ENCODE results near the gene NSMF.
"Not testable (repeated sequence)": the region's sequence is repeated elsewhere in the genome, so short reads cannot be mapped to it uniquely, and the experiment has no call there.

Gene NSMF

DNA sequence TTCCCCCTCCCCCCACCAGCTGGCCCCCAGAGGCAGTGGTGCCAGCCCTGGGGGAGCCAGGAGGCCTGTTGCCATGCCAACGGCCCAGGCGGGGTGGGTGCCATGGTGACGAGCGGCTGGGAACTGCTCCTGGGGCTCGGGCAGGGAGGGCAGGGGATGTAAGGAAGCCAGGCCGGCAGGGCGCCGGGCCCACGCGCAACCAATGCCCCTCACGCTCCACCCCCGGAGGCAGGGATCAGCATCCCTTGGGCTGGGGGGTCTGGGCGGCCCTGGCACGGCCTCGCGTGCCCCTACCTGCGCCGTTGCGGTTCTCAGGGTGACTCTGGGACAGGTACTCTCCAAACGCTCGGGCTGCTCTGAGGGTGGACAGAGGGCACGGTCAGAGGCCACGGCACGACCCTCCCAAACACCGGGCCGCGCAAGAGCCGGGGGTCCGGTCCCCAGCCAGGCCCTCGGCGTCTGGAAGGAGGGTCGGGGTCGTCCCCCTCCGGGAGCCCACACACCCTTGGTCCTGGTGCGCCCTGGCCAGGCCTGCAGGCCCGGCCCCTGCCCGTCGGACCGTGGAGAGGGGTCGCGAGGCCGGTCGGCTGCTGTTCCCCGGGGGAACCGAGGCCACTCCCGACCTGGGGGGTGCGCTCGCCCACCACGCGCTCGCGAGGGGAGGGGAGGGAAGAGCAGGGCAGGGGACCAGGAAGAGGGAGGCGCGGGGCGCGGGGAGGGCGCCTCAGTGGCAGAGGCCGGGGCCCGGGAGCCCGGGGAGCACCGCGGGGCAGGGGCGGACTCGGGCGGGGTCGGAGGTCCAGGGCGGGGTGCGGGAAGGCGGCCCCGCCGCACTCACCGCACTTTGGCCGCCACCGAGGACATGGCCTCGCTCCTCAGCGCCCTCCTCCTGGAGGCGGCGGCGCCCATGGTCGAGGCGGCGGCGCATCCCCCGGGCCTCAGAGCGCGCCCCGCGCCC, 661 bp downstream of the NSMF start:
- DNase-seq (ENCODE audit: low spot score) = no peak

GRCh38 chr9:137457406-137458193, 1.5 kb downstream of the NSMF start:
- DNase-seq (ENCODE audit: low spot score) = no peak

DNA sequence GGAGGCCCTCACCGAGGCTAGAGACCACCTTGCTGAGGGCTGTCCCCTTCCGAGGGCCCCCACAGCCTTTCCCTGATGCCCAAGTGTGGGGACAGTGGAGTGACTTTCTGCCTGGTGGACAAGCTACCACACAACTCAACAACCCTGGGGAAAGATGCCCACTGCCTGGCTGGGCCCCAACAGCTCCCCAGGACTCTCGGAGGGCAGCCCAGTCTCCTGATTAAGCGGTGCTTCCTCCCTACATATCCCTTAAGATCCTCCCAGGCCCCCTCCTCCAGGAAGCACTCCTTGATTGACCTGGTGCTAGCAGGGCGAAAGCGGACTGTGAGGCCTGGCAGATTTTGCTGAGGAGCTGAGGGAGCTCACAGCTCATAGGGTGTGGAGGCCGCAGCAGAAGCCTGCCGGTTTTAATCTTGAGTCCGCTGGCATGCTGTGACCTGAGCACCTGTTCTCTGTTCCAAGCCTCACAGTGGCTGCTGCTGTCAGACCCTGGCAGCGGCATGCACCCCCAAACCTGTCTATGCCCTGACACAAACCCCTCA, 2.2 kb downstream of the NSMF start:
- DNase-seq (ENCODE audit: low spot score) = no peak

- DNase-seq (ENCODE audit: low spot score) = no peak
Measured at GRCh38 chr9:137456061-137456863, 2.9 kb downstream of the NSMF start.

- DNase-seq (ENCODE audit: low spot score) = no peak
Measured at GRCh38 chr9:137455359-137455991, 3.7 kb downstream of the NSMF start.

- DNase-seq (ENCODE audit: low spot score) = no peak
Measured at GRCh38 chr9:137454597-137455358, 4.4 kb downstream of the NSMF start.

- no peak for DNase-seq (ENCODE audit: low spot score)
Measured at GRCh38 chr9:137454145-137454596, 5.0 kb downstream of the NSMF start.

DNA sequence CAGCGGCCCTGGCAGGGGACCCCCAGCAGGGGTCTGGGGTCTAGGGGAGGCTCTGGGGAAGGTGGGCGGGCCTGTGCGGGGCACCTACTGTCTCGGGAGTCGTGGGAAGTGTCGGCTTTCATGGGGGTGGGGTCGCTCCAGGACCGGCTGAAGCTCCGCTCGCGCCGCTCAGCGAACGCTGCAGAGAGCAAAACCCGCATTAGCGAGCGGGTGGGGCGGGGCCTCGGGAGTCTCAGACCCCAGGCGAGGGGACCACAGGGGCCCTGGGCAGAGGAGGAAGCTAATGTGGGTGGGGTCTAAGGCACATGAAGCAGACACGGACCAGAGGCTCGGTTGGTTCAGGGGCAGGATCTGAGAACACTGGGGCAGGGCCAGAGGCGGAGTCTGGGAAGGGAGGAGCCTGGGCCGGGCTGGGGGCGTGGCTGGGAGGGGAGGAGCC, 5.5 kb downstream of the NSMF start:
- peak; percentile 36 for DNase-seq (ENCODE audit: low spot score)

GRCh38 chr9:137452761-137453642, 6.1 kb downstream of the NSMF start:
- DNase-seq (ENCODE audit: low spot score) = no peak

GRCh38 chr9:137452006-137452760, 7.0 kb downstream of the NSMF start:
- DNase-seq (ENCODE audit: low spot score) = no peak

GRCh38 chr9:137451264-137452005, 7.7 kb downstream of the NSMF start:
- not testable (repeated sequence) for DNase-seq (ENCODE audit: low spot score)

- DNase-seq (ENCODE audit: low spot score) = peak; percentile 49
Measured at GRCh38 chr9:137450539-137451222, 8.5 kb downstream of the NSMF start.

DNA sequence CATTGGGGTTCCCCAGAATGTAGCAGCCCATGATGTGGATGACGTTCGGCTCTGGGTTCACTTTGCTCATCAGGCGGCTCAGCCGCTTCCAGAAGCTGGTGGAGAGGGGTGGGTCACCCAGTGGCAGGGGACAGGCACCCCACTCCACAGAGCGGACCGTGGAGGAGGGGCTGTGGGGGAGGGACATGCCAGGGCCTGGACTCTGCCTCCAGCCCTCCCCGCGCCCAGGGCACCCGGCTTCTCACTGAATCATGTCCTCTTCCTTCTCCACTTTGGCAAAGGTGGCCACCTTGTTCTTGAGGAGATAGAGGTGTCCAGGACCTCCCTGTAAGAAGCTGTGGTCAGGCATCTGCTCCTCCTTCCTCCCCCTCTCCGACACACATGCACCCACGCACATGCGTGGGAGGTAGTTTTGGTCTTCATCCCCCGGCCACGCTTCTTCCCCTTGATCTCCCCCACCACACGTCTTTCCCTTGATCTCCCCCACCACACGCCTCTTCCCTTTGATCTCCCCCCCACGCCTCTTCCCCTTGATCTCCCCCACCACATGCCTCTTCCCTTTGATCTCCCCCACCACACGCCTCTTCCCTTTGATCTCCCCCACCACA, 9.1 kb downstream of the NSMF start:
- peak; percentile 28 for DNase-seq (ENCODE audit: low spot score)

DNA sequence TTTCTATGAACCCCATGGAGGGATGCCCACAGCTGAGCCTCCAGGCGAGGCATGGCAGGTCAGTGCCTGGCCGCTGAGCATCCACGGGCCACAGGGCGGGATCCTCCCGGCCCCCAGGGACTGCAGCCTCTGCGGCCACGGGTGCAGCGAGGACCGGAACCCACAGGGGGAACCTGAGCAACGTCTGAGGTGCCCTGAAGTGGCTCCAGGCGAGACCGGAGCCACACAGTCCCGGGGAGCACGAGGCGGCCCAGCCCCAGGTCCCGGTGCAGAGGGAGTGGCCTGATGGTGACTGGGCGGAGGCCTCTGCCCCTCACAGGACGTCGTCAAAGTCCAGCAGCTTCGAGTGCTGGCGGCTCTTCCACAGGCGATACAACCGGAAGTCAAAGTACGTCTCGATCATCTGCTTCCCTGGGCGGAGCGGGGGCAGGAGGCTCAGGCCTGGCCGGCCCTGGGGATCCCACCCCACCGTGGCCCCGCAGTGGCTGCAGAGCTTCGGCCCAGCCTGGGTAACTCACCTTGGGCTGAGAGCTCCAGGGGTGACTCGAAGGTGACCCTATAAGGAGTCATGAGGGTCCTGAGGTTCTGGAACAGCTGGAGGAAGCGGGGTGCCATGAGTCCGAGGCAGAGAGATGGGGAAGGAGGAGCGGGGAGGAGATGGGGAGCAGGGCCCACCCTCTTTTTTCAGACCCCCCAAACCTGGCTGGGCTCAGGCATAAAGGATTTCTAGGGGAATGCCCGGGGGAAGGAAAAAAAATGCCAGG, 9.9 kb downstream of the NSMF start:
- no peak for DNase-seq (ENCODE audit: low spot score)

DNA sequence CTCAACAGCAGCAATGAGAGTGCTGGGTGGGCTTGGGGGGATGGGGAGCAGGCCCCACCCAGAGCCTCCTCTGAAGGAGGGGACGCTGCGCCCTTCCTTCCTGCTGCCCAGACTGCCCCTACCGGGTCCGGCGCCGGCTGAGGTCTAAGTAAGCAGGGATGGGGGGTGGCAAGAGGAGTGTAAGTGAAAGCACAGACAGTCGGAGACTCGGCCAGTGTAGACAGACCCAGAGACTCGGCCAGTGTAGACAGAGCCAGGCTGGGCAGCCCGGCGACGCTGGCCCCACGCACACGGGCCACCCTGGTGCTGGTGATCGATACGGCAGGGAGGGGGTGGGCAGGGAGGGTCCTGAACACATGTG, 10.6 kb downstream of the NSMF start:
- DNase-seq (ENCODE audit: low spot score) = no peak
